GM19372 (cell line): ENCODE results near the gene GPSM3.
"Not testable (repeated sequence)": the region's sequence is repeated elsewhere in the genome, so short reads cannot be mapped to it uniquely, and the experiment has no call there.

ENCODE experiments used
- ATAC-seq: cut with Tn5 transposase; IDR thresholded peaks from one replicate; pipeline ENCODE4 v1.9.1; 2021; ENCODE audit warnings: mild to moderate bottlenecking, low read depth, moderate library complexity; ENCODE audit not compliant: unreplicated experiment

The GPSM3 gene

DNA sequence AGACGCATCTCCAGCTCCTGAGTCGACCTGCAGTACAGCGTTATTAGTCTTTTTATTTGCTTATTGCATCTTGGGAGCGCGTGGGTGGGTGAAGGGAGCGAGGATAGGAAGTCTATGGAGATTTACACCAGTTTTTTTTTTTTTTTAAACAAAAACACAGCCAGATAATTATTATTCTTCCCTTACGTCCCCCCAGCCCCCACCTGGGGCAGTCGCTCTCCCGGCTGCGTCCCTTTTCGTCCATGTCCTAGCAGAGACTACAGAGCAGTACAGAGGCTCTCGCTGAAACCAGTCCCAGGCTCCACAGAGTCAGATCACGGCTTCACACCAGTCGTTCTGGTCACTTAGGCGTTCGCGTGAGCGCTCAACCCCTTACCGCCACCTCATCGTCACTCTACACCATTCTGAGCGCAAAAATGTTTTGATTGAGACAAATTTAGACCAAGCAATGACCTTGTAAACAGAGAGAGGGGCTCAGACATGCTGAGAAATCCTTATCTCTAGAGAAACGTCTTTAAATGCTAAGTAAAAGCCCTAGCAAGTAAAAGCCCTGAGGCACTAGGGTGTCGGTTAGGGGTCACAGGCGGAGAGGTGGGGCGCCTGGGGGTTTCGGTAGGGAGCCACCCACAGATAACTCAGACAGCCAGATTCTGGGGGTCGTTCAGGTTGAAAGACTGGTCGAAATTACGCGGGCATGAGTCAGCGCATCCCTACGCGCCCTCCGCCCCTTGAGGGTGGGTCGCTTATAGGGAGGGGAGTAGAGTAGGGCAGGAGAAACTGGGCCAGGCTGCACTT, 39.5 kb downstream of the GPSM3 start:
- no peak for ATAC-seq

DNA sequence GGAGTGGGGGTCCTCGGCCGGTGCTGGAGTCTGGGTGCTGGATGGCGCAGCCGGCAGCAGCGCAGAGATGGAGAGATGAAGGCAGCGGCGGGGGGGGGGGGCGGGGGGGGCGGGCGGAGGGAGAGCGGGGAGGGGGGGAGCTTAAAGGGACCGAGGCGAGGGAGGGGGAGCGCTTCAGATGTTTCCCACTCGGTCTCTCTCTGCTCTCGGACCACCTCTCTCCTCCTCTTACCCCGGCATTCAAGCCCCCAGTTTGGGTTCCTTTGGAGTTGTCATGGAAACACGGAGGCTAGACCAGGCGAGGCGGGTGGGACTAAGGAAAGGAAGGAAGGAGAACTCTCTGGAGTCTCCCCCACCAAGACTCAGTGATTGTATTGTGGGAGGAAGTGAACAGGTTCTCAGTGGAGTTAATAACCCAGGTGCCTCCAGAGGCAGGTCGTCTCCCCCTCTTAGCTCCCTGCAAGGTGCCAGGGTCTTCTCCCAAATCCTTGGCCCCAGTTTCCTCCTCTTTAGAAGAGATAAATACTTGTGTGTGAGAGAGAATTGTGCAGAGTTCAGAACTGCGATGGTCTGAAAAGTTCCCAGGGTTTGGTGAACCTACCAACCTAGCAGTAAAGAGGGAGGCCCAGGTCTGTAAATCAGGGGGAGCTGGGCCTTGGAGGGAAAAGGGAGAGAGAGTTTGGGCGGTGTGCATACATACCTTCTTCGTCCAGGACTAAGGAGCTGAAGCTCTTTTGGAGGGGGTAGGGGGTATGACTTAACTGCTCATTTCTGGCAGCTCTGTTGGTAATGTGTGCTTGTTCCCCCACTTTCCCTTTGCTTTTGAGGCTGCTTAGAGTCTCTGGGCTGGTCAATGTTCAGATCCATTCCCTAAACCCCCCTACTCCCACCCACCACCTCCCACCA, 40.3 kb downstream of the GPSM3 start, which contains the start of gene PRRT1:
PRRT1 (minus strand) TSS at position 77 of the 906 bp plus-strand sequence. CDS start 112 bp downstream, outside the sequence.
- ATAC-seq = no peak

DNA sequence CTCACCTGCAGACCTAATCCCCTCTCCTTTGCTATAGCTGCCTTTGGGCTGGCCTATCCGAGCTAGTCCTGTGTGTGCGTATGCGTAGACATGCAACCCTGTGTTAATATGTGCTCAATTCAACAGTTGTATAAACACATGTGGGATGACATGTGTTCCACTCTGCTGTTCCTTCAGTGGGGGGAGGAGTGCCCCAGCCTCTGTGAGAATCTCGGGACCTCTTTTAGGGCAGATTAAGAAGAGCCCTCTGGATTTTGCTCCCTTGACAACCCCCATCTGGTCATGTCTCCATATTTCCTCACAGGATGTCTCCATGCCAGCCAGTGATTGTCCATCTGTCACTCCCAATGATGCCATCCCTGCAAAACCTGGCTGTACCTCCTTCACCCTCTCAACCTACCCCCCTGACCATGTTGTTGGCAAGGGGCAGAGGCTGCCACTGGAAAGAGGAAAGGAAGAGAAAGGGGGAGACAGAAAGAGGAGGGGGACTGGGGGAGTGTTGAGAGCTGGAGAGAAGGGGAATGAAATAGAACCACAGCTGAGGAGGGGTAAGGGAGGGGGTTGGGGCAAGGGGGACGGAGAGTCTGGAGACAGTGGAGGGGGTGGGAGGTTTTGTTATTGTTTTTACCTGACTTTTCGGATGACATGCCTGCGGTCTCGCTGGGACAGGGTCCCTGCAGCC, 41.1 kb downstream of the GPSM3 start:
- ATAC-seq = no peak

DNA sequence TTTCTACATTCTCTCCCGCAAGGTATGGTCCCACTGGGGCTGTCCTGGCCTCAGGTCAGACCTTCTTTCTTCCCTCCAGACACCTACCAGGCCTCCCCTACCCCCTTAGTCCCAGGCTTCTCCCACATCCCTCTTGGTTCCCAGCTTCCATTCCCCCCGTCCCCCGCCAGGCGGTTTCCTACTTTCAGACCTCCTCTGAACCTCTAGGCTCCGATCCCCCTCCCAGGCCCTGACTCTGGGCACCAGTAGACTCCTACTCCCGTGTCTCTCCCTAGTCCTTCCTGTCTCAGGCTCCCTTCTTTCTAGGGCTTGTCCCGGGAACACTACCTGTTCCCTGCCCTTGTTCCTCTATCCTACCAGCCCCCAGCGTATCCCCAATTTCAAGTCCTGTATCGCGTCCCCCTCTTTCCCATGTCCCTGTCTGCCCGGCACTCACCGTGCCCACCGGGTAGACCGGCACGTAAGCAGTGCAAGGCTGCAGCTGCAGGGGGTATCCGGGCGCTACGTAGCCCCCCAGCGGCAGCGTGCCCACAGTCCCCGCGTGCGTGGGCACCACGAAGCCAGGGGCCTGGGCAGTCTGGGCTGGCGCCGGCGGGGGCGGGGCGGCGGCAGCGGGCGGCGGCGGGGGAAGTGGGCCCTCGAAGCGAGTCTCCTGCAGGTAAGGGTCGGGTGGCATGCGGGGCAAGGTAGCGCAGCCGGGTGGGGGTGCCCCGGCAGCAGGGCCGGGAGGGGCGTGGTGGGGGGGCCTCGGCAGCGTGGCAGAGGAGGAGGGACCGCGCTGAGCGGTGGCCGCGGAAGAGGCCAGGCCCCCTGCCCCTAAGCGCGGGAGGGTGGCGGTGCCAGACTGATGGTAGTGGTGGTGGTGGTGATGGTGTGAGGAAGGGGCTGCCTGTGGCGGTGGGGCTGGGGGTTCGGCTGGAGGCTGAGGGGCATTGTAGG, 42.2 kb downstream of the GPSM3 start:
- ATAC-seq = no peak

DNA sequence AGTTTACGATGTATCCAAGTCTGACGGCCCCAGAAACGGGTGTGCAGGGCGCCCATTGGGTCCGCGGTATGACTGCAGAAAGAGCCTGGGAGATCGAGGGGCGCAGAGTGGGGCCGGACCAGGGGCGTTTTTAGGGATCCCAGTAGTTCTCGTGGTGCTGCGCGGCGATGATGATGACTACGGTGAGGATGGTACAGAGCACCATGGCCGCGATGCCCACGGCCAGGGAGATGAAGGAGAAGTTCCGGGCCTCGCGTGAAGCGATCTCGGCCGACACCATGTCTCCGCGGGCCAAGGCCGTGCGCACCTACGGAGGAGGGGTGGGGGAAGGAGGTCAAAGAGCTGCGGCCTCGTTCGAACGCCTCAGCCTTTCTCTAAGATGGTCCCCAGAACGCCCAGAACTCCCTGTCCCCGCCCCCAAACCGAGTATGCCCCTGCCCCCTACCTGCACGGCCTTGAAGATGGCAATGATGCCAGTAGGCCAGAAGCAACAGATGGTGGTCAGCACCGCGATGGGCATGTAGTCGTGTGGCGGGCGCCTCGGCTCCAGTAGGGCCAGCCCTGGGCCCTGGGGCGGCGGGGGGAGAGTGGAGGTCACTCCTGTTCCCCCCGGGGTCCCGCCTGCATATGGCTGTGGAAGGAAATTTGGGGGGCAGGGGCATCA, 43.2 kb downstream of the GPSM3 start:
- ATAC-seq = no peak

DNA sequence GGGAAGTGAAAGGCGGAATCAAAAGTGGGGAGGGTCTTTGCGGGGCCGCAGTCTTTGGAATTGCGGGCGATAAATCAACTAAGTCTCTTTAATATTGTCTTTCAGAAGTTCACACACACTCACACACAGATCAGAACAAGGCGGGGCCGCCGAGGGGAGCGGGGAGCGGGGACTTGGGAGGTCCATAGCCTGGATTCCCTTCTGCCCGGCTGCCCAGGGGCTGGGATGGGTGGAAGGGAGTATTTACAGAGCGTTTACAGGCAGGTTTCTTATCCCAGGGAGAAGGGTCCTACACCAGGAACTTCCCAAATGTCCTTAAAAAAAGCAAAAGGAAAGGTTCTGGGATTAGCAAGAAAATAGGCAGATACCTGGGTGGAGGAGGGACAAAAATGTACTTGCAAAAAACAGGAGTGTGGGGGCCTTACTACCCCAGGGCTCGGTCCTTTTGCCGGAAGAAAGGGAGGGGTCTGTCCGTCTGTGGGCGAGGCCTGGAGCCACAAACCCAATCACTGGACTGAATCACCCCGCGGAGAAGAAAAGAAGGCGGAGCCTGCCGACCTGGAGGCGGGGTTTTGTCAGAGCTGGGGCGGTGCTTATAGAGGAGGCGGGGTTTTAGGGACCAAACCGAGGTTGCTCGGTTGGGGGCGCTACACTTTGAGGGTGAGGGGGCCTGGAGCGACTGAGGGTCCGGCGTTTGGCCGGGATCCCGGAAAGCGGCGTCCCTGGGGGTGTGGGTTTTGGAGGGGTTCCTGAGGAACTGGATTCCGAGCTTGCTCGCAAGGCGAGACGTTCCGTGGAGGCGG, 44.0 kb downstream of the GPSM3 start:
- no peak for ATAC-seq

DNA sequence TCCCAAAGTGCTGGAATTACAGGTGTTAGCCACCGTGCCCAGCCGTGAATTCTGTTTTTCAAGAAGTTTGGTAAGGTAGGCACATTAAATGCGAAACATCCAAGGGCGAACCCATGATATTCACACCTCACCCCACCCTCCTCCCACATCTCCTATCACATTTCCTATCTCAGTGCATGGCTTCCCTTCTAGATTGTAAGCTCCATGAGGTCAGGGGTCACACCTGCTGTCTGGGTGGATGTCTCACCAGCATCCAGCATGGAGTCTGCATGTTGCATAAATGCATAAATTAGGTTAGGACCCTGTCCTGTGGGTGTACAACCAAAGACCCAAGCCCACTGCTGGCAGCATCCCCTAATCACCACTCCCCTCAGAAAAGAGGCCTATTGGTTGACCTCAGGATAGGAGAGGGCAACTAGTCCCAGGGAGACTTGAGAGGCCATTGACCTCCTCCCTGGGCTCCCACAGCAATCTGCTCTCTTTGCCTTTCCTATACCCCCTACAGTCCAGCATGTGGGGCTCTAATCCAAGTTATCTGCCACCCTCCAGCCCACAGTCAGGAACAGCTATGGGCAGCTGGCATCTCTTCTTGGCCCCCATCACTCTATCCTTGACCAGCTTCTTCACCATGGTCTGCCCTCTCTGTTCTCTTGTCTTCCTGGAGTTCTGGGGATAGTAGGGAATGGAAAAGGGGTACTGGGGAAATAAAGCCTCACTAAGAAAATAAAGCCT, 44.9 kb downstream of the GPSM3 start:
- no peak for ATAC-seq

DNA sequence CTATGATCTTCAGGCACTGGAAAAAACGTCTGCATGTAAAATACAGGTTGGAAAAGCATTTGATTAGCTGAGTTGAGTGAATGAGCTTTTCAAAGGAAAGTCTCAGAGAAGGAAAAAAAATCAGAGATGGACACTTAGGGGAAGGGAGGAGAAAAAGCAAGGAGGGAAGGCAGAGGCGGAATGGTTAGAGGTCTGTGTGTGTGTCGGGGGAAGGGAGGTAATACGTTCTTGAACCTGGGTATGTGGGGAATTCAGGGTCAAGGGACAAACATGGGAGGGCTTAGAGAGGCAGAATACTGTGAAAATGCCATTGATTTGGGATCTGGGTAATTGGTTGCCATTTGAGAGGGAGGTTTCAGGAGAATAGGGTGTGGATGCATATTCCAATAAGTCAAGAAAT, 45.8 kb downstream of the GPSM3 start:
- no peak for ATAC-seq

DNA sequence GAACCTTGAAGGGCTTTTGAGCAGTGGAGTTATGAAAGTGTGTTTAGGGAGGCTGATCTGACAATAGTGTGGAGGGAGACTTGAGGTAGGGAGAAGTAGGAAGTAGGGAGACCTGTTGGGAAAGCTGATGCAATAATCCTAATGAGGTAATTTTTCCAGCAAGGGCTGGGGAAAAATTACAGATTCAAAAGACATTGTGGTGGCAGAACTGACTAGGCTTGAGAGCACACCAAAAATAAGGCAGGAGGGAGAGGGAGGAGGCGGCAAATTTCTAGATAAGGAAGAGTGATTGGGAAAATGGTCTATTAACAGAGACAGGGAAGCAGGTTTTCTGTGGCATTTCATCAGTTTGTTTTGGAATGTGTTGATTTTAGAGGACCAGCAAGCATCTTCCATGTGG, 46.2 kb downstream of the GPSM3 start:
- no peak for ATAC-seq

DNA sequence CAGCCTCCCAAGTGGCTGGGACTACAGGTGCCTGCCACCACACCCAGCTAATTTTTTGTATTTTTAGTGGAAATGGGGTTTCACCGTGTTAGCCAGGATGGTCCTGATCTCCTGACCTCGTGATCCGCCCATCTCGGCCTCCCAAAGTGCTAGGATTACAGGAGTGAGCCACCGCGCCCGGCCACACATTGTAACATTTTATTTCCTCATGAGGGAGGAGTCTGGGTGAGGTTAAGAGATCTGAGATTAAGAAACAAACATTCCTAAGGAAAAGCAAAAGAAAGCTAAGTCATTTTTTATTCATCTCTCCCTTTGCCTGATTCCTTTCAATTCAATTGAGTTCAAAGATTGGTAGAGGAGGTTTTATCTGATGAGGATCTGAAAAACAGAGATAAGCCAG, 48.2 kb downstream of the GPSM3 start:
- not testable (repeated sequence) for ATAC-seq
